ENCODE data around the gene TTC23.

Gene TTC23

GRCh38 chr15:99104788-99105513, 144.4 kb downstream of the TTC23 start, which contains the start of gene SYNM:
Gene SYNM, plus strand, starts transcription at chr15:99105080. Its CDS starts 120 bp downstream, at chr15:99105200.
- no peak for DNase-seq (ENCODE audit: low read depth, low spot score)

- DNase-seq (ENCODE audit: low read depth, low spot score): no peak
These were observed 146.1 kb downstream of the TTC23 start for GRCh38 chr15:99103279-99103678.

- no peak for DNase-seq (ENCODE audit: low read depth, low spot score)
These were observed 146.8 kb downstream of the TTC23 start for GRCh38 chr15:99102332-99103235.

- no peak for DNase-seq (ENCODE audit: low read depth, low spot score)
These were observed 147.9 kb downstream of the TTC23 start for GRCh38 chr15:99101501-99101900.

- no peak for DNase-seq (ENCODE audit: low read depth, low spot score)
These were observed 148.9 kb downstream of the TTC23 start for GRCh38 chr15:99100245-99101173.

- no peak for DNase-seq (ENCODE audit: low read depth, low spot score)
These were observed 149.7 kb downstream of the TTC23 start for GRCh38 chr15:99099661-99100060.

- DNase-seq (ENCODE audit: low read depth, low spot score): no peak
These were observed 150.4 kb downstream of the TTC23 start for GRCh38 chr15:99098991-99099390.

- no peak for DNase-seq (ENCODE audit: low read depth, low spot score)
These were observed 151.0 kb downstream of the TTC23 start for GRCh38 chr15:99098426-99098825.

GRCh38 chr15:99097441-99098410, 151.7 kb downstream of the TTC23 start:
- DNase-seq (ENCODE audit: low read depth, low spot score): no peak

GRCh38 chr15:99096894-99097426, 152.4 kb downstream of the TTC23 start:
- no peak for DNase-seq (ENCODE audit: low read depth, low spot score)

GRCh38 chr15:99096173-99096893, 153.0 kb downstream of the TTC23 start:
- DNase-seq (ENCODE audit: low read depth, low spot score): no peak

GRCh38 chr15:99095626-99096025, 153.8 kb downstream of the TTC23 start:
- DNase-seq (ENCODE audit: low read depth, low spot score): no peak

- no peak for DNase-seq (ENCODE audit: low read depth, low spot score)
These were observed 156.7 kb downstream of the TTC23 start for GRCh38 chr15:99092554-99093172.

GRCh38 chr15:99090938-99091337, 158.4 kb downstream of the TTC23 start:
- no peak for DNase-seq (ENCODE audit: low read depth, low spot score)

- DNase-seq (ENCODE audit: low read depth, low spot score): no peak
These were observed 159.2 kb downstream of the TTC23 start for GRCh38 chr15:99090011-99090699.

GRCh38 chr15:99087405-99087943, 161.9 kb downstream of the TTC23 start:
- DNase-seq (ENCODE audit: low read depth, low spot score): no peak

- DNase-seq (ENCODE audit: low read depth, low spot score): no peak
These were observed 163.1 kb downstream of the TTC23 start for GRCh38 chr15:99086327-99086667.

Data from smooth muscle cell of the brain vasculature (primary cell).